HUES6 (cell line): ENCODE results near the gene RPS5.
A peak's percentile ranks its signal among the peaks of the same experiment; 100 is the strongest.
"Not testable (repeated sequence)": the region's sequence is repeated elsewhere in the genome, so short reads cannot be mapped to it uniquely, and the experiment has no call there.

Source experiments
- H3K27ac ChIP-seq: 2 replicates; pipeline ENCODE4 v1.7.0; 2013; ENCODE audit warnings: low read depth, mild to moderate bottlenecking, low read length, inconsistent platforms
- H3K27me3 ChIP-seq: 2 replicates; pipeline ENCODE4 v1.6.1; 2013; ENCODE audit warnings: low read length; ENCODE audit not compliant: control insufficient read depth, insufficient read depth
- H3K36me3 ChIP-seq: 2 replicates; pipeline ENCODE4 v1.6.1; 2013; ENCODE audit warnings: low read length; ENCODE audit not compliant: control insufficient read depth, insufficient read depth
- H3K4me1 ChIP-seq: 2 replicates; pipeline ENCODE4 v1.6.1; 2013; ENCODE audit warnings: low read length; ENCODE audit not compliant: control insufficient read depth, insufficient read depth
- H3K4me3 ChIP-seq: 2 replicates; pipeline ENCODE4 v1.5.1; 2013; ENCODE audit warnings: low read depth, low read length
- H3K9ac ChIP-seq: one replicate; pipeline ENCODE4 v1.6.1; 2013; ENCODE audit warnings: mild to moderate bottlenecking, low read length
- H3K9me3 ChIP-seq: 2 replicates; pipeline ENCODE4 v1.6.1; 2013; ENCODE audit warnings: low read depth, low read length; ENCODE audit not compliant: control insufficient read depth, insufficient read depth

RPS5 gene

DNA sequence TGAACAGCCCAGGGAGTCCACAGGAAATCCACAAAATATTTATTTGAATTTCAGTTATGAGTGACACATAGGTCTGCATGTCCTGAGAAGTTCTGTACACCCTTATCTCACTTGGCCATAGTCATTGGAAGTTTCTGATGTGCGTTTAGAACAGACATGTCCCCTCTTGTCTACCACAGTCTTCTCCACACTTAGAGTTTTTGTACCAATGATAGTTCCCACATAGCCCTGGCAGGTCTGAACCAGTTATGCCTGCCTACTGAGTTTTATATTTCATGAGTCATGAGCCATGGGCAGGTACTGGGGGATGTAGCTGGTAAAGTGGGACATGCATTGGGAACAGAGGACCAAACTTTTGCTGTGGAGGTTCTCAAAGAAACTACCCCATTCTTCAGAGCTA is 41.5 kb downstream of the RPS5 start:
- H3K36me3 ChIP-seq = peaks cover 23% of the 10 kb centered on the region
- H3K27me3 ChIP-seq = no peaks in the 10 kb centered on the region
- no peaks in the 10 kb centered on the region for H3K4me1 ChIP-seq
- no peak overlapping the region for H3K9ac ChIP-seq
- H3K27ac ChIP-seq = no peak overlapping the region
- H3K9me3 ChIP-seq = peaks cover 67% of the 10 kb centered on the region
- no peak overlapping the region for H3K4me3 ChIP-seq

DNA sequence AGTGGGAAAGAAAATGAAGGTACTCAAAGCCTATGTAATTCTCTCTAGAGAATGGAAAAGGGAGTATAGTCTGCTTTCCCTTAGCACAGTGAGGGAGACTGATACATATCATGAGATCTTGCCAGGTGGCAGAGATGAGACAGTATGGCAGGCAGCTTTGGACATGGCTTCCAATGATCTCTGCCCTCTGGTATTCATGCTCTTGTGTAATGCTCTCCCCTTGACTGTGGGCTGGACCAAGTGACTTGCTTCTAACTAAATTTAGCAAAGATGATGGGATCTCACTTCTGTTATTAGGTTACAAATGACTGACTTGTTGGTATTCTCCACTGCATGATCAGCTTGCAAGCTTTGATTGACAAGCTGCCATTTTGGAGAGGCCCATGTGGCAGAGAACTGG is 42.7 kb downstream of the RPS5 start:
- H3K4me3 ChIP-seq = no peak overlapping the region
- peaks cover 78% of the 10 kb centered on the region for H3K9me3 ChIP-seq
- no peaks in the 10 kb centered on the region for H3K4me1 ChIP-seq
- no peak overlapping the region for H3K27ac ChIP-seq
- H3K27me3 ChIP-seq = no peaks in the 10 kb centered on the region
- peaks cover 34% of the 10 kb centered on the region for H3K36me3 ChIP-seq
- no peak overlapping the region for H3K9ac ChIP-seq

DNA sequence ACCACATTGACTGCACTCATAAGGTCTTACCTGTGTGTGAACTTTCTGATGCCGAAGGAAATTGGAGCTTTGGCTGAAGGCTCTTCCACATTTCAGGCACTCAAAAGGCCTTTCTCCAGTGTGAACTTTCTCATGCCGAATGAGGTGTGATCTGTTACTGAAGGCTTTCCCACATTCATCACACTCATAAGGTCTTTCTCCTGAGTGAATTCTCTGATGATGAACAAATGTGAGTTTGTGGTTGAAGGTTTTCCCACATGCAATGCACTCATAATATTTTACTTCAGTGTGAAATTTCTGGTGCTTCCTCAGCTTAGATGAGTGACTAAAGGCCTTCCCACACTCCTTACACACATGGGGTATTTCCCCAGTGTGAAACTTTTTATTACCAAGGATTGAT is 47.1 kb downstream of the RPS5 start:
- H3K36me3 ChIP-seq = peaks cover 59% of the 10 kb centered on the region
- no peaks in the 10 kb centered on the region for H3K4me1 ChIP-seq
- no peaks in the 10 kb centered on the region for H3K27me3 ChIP-seq
- H3K9me3 ChIP-seq = peaks cover 91% of the 10 kb centered on the region
- no peak overlapping the region for H3K27ac ChIP-seq
- H3K4me3 ChIP-seq = no peak overlapping the region
- H3K9ac ChIP-seq = no peak overlapping the region

DNA sequence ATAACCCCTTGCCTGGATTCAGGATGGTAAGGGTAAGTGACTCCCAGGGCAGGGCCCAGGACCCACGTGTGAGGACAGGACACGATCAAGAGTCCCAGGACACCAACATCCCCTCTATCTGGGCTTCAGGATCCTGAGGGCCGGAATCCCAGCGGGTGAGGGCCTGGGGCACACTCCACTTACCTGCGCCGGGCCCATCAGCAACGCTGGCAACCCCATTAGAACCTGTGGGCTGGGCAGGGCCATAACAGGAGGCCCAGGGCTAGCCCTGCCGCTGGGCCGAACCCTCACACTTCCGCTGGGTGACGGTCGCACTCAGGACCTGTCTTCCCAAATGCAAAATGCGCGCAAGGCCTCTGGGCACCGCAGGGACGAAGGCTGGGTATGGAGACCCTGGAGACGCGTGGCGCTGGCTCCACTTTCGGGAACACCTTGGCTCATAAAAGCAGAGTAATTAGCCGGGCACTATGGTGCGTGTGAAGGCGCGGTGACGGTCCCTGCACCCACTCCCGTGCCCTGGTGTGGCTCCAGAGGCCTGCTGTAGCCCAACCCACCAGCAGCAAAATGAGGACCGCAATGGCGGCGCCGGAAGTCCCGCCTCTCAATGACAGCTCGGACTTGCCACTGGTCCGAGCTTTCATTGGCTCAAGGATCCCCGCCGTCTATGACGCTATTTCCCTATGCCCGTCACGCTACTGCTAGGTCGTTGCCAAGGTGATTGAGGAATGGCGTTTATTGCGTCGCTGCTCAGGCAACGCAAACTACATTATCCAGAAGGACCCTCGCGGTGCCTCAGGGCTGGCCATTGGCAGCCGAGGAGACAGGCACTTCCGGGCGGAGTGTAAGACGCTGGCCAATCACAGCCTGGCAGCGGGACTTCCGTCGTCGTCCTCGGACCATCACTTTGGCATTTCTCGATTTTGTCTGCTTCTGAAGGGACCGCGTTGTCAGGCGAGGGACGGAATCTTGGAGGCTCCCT is 52.8 kb downstream of the RPS5 start, which contains the start of gene ZNF132:
Gene ZNF132 (minus strand): TSS at position 578 of the 979 bp plus-strand sequence. CDS start 332 bp downstream, at position 246.
- H3K4me3 ChIP-seq = peak within 1 kb of the TSS; percentile 83
- peaks cover 53% of the 10 kb centered on the region for H3K9me3 ChIP-seq
- peak within 1 kb of the TSS; percentile 71 for H3K9ac ChIP-seq
- no peaks in the 10 kb centered on the region for H3K4me1 ChIP-seq
- no peak within 1 kb of the TSS for H3K27ac ChIP-seq
- peaks cover 24% of the 10 kb centered on the region for H3K36me3 ChIP-seq
- H3K27me3 ChIP-seq = peaks cover 14% of the 10 kb centered on the region; the same call in 1 of the 2 replicates

DNA sequence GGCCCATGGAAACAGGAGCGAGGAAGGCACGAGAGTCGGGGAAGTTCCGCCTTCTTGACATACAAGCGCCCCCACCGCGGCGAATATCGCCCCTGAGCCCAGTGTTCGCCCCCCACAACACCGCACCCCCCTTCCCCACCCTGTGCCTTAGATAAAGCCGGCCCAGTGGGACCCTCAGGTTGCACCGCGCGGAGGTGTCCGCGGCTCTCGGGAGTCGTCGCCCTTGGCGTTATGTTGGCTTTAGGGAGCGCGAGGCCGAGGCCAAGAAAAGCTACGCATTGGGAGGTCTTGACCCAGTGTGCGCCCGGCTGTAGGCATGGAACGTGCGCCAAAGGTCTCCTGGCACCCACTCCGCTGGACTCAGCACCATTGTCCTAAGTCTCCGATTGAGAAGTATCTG is 53.5 kb downstream of the RPS5 start:
- Histone ChIP-seq H3K4me3 (peak overlapping the region; percentile 83), H3K9me3 (peaks cover 46% of the 10 kb centered on the region), H3K27me3 (peaks cover 14% of the 10 kb centered on the region; the same call in 1 of the 2 replicates), H3K9ac (no peak overlapping the region), H3K36me3 (peaks cover 17% of the 10 kb centered on the region), H3K27ac (no peak overlapping the region), H3K4me1 (no peaks in the 10 kb centered on the region)

DNA sequence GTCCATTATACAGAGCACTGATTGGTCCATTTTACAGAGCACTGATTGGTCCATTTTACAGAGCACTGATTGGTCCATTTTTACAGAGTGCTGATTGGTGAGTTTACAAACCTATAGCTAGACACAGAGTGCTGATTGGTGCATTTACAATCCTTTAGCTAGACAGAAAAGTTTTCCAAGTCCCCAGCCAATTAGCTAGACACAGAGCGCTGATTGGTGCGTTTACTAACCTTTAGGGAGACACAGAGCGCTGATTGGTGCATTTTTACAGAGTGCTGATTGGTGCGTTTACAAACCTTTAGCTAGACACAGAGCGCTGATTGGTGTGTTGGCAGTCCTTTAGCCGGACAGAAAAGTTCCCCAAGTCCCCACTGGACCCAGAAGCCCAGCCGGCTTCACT is 55.9 kb downstream of the RPS5 start:
- not testable (repeated sequence) for H3K4me3 ChIP-seq, H3K4me1 ChIP-seq, H3K27ac ChIP-seq, H3K36me3 ChIP-seq, H3K9ac ChIP-seq
- Histone ChIP-seq H3K9me3 (peaks cover 34% of the 10 kb centered on the region), H3K27me3 (peaks cover 17% of the 10 kb centered on the region; the same call in 1 of the 2 replicates)
